ENCODE data around the gene RIPK1. TPM values are rescaled to one million over a fixed set of nuclear protein-coding genes. Genes with fewer than 3 reads are reported as not detected.
A peak's percentile ranks its signal among the peaks of the same experiment; 100 is the strongest.
"Not testable (repeated sequence)": the region's sequence is repeated elsewhere in the genome, so short reads cannot be mapped to it uniquely, and the experiment has no call there.

Gene RIPK1
- polyA plus RNA-seq, 1 experiment = 25.9 TPM

DNA sequence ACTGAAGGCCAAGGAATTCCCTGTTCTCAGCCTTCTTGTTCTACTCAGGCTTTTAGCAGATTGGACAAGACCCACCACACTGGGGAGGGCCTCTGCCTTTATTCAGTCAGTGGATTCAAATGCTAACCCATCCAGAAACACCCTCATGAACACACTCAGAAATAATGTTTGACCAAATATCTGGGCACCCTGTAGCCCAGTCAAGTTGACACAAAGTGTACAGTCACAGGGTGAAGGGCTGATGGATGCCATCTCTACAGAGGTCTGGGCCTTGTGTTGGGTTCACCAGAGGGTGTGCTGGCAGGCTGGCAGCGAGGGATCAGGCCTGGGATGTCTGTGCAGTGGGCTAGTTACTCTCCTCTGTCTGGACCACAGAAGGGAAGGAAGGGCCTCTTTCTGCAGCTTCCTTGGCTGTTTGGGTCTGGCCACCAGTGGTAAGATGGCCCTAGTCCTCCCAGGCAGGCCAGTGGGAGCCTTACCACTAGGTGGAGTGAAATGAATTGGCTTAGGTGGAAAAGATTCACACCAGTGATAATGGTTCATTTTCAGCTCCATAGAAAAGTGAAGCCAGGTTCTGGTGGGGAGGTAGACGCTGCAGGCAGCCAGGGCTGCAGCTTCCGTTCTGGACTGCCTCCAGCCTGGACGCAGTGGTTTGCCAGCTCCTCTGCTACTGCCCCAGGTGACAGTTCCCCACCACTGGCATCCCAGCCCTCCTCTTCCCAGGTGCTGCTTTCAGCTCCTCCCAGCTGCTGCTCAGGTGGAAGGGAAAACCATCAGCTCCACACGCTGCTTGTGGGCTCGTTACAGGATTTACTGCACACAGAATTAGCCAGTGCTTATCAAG, 79.8 kb downstream of the RIPK1 start:
- ChIA-PET POLR2A (interaction anchor here (1.0 kb wide), 1 partner anchor 9 kb away, joined by 3 read pairs; the partner anchor contains the start of gene TUBB2A), CTCF (no interaction called here)
- TF ChIP-seq, protein P1, sequence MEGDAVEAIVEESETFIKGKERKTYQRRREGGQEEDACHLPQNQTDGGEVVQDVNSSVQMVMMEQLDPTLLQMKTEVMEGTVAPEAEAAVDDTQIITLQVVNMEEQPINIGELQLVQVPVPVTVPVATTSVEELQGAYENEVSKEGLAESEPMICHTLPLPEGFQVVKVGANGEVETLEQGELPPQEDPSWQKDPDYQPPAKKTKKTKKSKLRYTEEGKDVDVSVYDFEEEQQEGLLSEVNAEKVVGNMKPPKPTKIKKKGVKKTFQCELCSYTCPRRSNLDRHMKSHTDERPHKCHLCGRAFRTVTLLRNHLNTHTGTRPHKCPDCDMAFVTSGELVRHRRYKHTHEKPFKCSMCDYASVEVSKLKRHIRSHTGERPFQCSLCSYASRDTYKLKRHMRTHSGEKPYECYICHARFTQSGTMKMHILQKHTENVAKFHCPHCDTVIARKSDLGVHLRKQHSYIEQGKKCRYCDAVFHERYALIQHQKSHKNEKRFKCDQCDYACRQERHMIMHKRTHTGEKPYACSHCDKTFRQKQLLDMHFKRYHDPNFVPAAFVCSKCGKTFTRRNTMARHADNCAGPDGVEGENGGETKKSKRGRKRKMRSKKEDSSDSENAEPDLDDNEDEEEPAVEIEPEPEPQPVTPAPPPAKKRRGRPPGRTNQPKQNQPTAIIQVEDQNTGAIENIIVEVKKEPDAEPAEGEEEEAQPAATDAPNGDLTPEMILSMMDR (IDR thresholded peaks at IDR 0.05; ENCODE audit: low read depth, low read length) = no peak
- Histone ChIP-seq H3K27me3 (ENCODE audit: control insufficient read depth, insufficient read depth, low read length) (no peaks in the 10 kb centered on the region), H3K4me3 (ENCODE audit: low read depth, low read length) (no peak overlapping the region), H3K27ac (ENCODE audit: low read depth, low read length) (no peak overlapping the region), H3K9me3 (ENCODE audit: control insufficient read depth, insufficient read depth, low read length) (peaks cover 3% of the 10 kb centered on the region)
- DNase-seq (ENCODE audit: low read depth, low spot score) = no peak

DNA sequence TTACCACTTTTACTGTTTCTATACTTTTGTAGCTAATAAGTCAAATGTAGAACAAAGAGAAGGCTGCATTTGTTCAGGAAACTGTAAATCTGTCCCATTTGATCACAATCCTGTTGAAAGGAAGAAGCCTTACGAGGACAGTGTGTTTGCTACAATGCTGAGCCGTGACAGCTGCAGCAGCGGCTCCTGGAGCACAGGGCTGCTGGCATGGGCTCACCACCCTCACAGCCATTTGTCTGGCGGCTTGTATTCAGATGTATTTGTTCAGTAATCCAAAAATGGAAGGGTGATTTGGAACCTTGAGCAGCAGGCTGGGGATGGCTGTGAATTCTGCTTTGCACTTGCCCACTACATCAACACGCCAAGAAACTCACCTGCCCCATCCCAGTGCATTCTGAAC, 83.4 kb downstream of the RIPK1 start:
- no peak for DNase-seq (ENCODE audit: low read depth, low spot score)
- POLR2A ChIA-PET = no interaction called here
- CTCF ChIA-PET = no interaction called here
- Histone ChIP-seq H3K27me3 (ENCODE audit: control insufficient read depth, insufficient read depth, low read length) (no peaks in the 10 kb centered on the region), H3K4me3 (ENCODE audit: low read depth, low read length) (no peak overlapping the region), H3K9me3 (ENCODE audit: control insufficient read depth, insufficient read depth, low read length) (peaks cover 3% of the 10 kb centered on the region), H3K27ac (ENCODE audit: low read depth, low read length) (no peak overlapping the region)
- TF ChIP-seq, protein P1 (IDR thresholded peaks at IDR 0.05; ENCODE audit: low read depth, low read length) = no peak

DNA sequence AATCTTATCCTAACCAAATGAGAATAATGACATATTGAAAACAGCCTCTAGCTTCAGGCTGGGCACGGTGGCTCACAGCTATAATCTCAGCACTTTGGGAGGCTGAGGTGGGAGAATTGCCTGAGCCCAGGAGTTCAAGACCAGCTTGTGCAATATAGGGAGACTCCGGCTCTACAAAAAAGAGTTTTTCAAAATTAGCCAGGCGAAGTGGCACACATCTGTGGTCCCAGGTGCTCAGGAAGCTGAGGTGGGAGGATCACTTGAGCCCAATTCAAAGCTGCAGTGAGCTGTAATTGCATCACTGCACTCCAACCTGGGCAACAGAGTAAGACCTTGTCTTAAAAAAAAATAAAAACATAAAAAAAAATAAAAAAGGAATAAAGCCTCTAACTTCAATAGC, 84.4 kb downstream of the RIPK1 start:
- H3K4me3 ChIP-seq (ENCODE audit: low read depth, low read length) = no peak overlapping the region
- TF ChIP-seq, protein P1 (IDR thresholded peaks at IDR 0.05; ENCODE audit: low read depth, low read length) = no peak
- POLR2A ChIA-PET = no interaction called here
- DNase-seq (ENCODE audit: low read depth, low spot score) = no peak
- CTCF ChIA-PET = interaction anchor here (0.6 to 1.2 kb wide), 2 partner anchors 27 to 165 kb away, joined by 3 read pairs; no protein-coding TSS in a partner anchor
- no peak overlapping the region for H3K27ac ChIP-seq (ENCODE audit: low read depth, low read length)
- no peaks in the 10 kb centered on the region for H3K27me3 ChIP-seq (ENCODE audit: control insufficient read depth, insufficient read depth, low read length)
- H3K9me3 ChIP-seq (ENCODE audit: control insufficient read depth, insufficient read depth, low read length) = peaks cover 3% of the 10 kb centered on the region

DNA sequence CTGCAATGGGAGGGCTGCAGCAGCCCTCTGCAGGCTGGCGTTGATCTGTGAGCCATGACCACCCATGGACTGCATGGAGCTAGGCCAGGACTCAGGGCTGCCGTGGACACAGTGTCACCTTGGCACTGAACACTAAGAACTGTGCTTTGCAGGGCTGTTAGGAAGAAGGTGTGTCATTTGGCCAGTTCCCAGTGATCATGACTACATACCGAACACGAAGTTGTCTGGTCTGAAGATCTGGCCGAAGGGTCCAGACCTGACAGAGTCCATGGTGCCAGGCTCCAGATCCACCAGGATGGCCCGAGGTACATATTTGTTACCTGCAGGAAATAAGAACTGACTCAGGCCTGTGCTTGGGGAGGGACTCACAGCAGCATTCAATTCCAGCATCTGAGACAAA, 87.1 kb downstream of the RIPK1 start:
- H3K9me3 ChIP-seq (ENCODE audit: control insufficient read depth, insufficient read depth, low read length); H3K27ac ChIP-seq (ENCODE audit: low read depth, low read length); CTCF ChIA-PET; POLR2A ChIA-PET; DNase-seq (ENCODE audit: low read depth, low spot score); H3K27me3 ChIP-seq (ENCODE audit: control insufficient read depth, insufficient read depth, low read length): not testable (repeated sequence)
- H3K4me3 ChIP-seq (ENCODE audit: low read depth, low read length) = peak overlapping the region; percentile 10; the same call in 1 of the 2 replicates

DNA sequence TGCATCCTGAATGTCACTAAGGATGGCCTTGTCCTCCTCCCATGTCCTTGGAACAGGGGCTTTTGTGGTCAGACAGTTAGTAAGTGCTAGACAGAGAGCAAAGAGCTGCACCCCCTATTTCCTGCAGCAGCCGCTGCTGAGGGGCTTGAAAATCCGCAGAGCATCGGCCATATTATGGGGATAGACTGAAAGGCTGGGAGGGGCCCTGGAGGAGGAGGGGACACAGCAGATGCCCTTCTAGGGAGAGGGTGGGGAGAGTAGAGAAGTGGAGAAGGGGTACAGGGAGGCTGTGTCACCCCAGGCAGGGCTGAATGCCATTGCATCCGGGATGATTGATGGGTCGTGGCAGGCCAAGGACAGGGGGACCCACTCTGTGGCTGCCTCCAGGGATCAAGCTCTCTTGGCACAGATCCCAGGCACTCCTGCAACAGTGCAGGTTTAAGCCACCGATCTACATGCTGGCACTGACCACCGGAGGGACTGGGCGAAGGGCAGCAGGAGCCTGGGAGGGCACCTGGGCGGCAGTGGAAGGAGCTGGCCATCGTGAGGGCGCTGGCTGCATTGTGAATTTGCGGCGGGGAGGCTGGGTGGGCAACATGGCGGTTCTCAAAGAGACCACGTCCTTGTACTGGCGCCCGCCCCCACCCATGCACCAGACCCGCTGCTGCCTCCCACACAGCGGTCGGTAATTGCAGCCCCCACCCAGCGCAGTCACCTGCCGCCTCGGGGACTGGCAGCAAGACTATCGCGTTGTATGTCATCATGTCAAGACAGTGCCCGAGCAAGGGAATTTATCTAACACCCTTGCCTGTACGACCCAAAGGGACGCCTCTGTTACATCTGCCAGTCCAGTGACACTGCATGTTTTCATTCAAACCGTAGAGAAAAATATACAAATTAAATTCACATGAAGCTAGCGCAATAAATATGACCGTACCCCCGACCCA, 88.2 kb downstream of the RIPK1 start:
- ChIA-PET POLR2A (interaction anchor here (0.7 to 1.8 kb wide), 11 partner anchors 9 to 103 kb away, joined by 3 to 16 read pairs (median 5); partner anchors contain the start of genes BPHL and PSMG4), CTCF (interaction anchor here (0.6 to 1.6 kb wide), 12 partner anchors 9 to 813 kb away, joined by 3 to 14 read pairs (median 4); no protein-coding TSS in a partner anchor)
- not testable (repeated sequence) for H3K9me3 ChIP-seq (ENCODE audit: control insufficient read depth, insufficient read depth, low read length); H3K27me3 ChIP-seq (ENCODE audit: control insufficient read depth, insufficient read depth, low read length); DNase-seq (ENCODE audit: low read depth, low spot score); H3K27ac ChIP-seq (ENCODE audit: low read depth, low read length)
- peak overlapping the region; percentile 85 for H3K4me3 ChIP-seq (ENCODE audit: low read depth, low read length)
